Epithelial cell of esophagus (primary cell): ENCODE data around the gene ZC3H14.

ENCODE experiments used
- DNase-seq: peaks from one replicate; pipeline ENCODE4 v3.0.0; 2010; ENCODE audit warnings: low read depth
- H3K4me3 ChIP-seq: 2 replicates; pipeline ENCODE4 v1.5.1; 2011; ENCODE audit warnings: mild to moderate bottlenecking, low read length, control low read depth
- CTCF ChIP-seq: IDR thresholded peaks from 2 replicates; pipeline ENCODE4 v1.5.1; 2011; ENCODE audit warnings: low read depth, mild to moderate bottlenecking, low read length, control low read depth, inconsistent platforms; ENCODE audit not compliant: insufficient read depth; ENCODE audit errors: missing control alignments

Gene ZC3H14

DNA sequence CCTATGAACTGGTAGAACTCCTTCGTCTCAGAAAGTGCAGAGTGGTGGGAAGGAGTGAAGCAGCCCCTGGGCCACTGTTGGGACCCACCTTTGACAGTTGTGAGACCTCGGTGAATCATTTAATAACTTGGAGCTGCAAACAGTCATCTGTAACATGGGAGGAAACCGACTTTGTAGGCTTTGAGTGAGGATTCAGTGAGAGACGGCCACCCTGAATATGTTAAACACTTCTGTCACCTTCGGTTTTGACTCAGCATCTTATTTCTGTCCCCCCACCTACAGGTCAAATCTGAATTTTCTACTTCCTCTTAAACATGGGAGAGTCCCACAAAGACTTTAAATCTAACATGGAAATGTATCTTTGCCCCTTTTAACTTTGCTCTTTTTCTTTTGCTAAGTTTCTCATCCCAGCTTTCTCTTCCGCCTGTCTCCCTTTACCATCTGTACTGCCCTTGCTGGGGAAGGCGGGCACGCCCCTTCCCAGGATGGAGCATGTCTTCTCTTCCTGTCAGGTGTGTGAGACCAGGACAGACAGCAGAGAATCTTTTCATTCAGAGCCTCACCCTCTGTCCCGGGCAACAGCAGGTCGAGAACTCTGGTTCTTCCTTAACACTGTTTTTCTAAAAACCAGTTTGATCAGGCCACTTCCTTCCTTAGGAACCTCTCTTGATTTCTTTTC, 37.1 kb downstream of the ZC3H14 start:
- H3K4me3 ChIP-seq, result no peak overlapping the region
- no peak for DNase-seq
- TF ChIP-seq CTCF, result no peak

- DNase-seq, result no peak
- no peak for TF ChIP-seq CTCF
- no peak overlapping the region for H3K4me3 ChIP-seq
These were observed 41.4 kb downstream of the ZC3H14 start for GRCh38 chr14:88604212-88604611.

GRCh38 chr14:88605594-88605993, 42.8 kb downstream of the ZC3H14 start:
- no peak for DNase-seq
- H3K4me3 ChIP-seq, result no peak overlapping the region
- TF ChIP-seq CTCF, result no peak

DNA sequence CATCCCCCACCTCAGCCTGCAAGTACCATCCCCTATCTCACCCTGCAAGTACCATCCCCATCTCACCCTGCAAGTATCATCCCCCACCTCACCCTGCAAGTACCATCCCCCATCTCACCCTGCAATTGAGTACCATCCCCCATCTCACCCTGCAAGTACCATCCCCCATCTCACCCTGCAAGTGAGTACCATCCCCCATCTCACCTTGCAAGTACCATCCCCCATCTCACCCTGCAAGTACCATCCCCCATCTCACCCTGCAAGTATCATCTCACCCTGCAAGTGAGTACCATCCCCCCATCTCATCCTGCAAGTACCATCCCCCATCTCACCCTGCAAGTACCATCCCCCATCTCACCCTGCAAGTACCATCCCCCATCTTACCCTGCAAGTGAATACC, 45.0 kb downstream of the ZC3H14 start:
- no peak for TF ChIP-seq CTCF
- no peak for DNase-seq
- H3K4me3 ChIP-seq, result no peak overlapping the region

DNA sequence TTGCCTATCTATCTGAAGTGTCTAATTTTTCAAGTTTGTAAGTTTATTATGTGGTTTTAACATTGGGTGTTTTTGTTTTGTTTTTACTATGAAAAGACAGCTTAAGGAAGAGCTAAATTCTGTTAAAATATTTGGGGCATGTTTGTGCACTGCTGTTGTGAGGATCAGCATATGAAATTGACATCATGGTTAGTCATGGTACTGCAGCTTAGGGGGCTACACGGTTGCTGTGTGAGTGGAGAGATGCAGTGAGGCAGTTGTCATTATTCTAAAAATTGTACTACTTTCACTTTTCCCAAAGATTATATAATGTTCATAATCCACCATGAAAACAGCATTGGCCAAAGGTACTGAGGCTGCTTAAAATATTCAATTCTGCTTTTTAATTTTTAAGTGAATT, 49.0 kb downstream of the ZC3H14 start:
- DNase-seq, result no peak
- no peak overlapping the region for H3K4me3 ChIP-seq
- TF ChIP-seq CTCF, result no peak

- TF ChIP-seq CTCF, result no peak
- no peak overlapping the region for H3K4me3 ChIP-seq
- DNase-seq, result no peak
These were observed 50.1 kb downstream of the ZC3H14 start for GRCh38 chr14:88612981-88613380.

- peak; percentile 53 for DNase-seq
- no peak for TF ChIP-seq CTCF
- no peak overlapping the region for H3K4me3 ChIP-seq
These were observed 50.7 kb downstream of the ZC3H14 start for GRCh38 chr14:88613552-88614010.
